GM23338 (cell line): ENCODE measurements around the gene RBFOX1. TPM values are rescaled to one million over a fixed set of nuclear protein-coding genes. Genes with fewer than 3 reads are reported as not detected.

Source experiments
- CREB1 ChIP-seq: fragments of 250-450 bp; sonication (Bioruptor Pico); IDR thresholded peaks from 2 replicates; pipeline ENCODE4 v1.5.0; 2020; ENCODE audit warnings: low read depth, mild to moderate bottlenecking, moderate library complexity
- ETS1 ChIP-seq: IDR thresholded peaks from 2 replicates; pipeline ENCODE4 v1.6.1; 2016; ENCODE audit warnings: antibody characterized with exemption
- EZH2 ChIP-seq: fragments of 200-600 bp; sonication (generic); IDR thresholded peaks from one replicate; pipeline ENCODE4 v1.8.0; 2017; ENCODE audit warnings: antibody characterized with exemption, mild to moderate bottlenecking, low read depth; ENCODE audit not compliant: unreplicated experiment
- NANOG ChIP-seq: IDR thresholded peaks from 2 replicates; pipeline ENCODE4 v1.6.1; 2016; ENCODE audit warnings: antibody characterized with exemption, borderline replicate concordance
- STAT1 ChIP-seq: IDR thresholded peaks from one replicate; pipeline ENCODE4 v1.6.1; 2016; ENCODE audit warnings: antibody characterized with exemption; ENCODE audit not compliant: unreplicated experiment
- ZNF331 ChIP-seq: fragments of 250-450 bp; sonication (Bioruptor Pico); IDR thresholded peaks from 2 replicates; pipeline ENCODE4 v1.5.0; 2020; ENCODE audit warnings: low read depth, mild to moderate bottlenecking, moderate library complexity
- ZNF462 ChIP-seq: fragments of 250-450 bp; sonication (Bioruptor Pico); IDR thresholded peaks from 2 replicates; pipeline ENCODE4 v1.5.0; 2020; ENCODE audit warnings: mild to moderate bottlenecking, moderate library complexity
- polyA plus RNA-seq: library from polyadenylated mRNA; unstranded; fragments of >200 nt; fragmentation: Nextera tagmentation; extraction: Ambion mirVana; gene quantifications from 2 replicates; pipeline ENCODE4 v1.2.1, GENCODE V29; 2016
- total RNA-seq: library from RNA; depleted of rRNA; stranded (reverse); fragments of >200 nt; shearing (Covaris generic); gene quantifications from 2 replicates; pipeline ENCODE4 v1.2.3, GENCODE V29; 2014

The RBFOX1 gene
- total and polyA plus RNA-seq, 2 experiments from 2014 or later = 2.5 to 3.6 TPM

GRCh38 chr16:7422036-7422888 is 89.6 kb downstream of the RBFOX1 start (continued):
- TF ChIP-seq ZNF462 (CRISPR knock-in tag) (no peak), STAT1 (no peak), NANOG (no peak), ZNF331 (CRISPR knock-in tag) (no peak), EZH2 (no peak), ETS1 (no peak), CREB1 (CRISPR knock-in tag) (no peak)
